AG09309 (cell line): ENCODE results near the gene ELK3.

Experiments used
- DNase-seq: peaks from one replicate; pipeline ENCODE4 v3.0.0-alpha.2; 2010; ENCODE audit warnings: low read depth
- H3K4me3 ChIP-seq: 2 replicates; pipeline ENCODE4 v1.5.1; 2011; ENCODE audit warnings: mild to moderate bottlenecking, low read depth, low read length, moderate library complexity; ENCODE audit not compliant: control insufficient read depth
- TF ChIP-seq, protein P1 (sequence below): IDR thresholded peaks from 2 replicates; pipeline ENCODE4 v1.5.1; 2011; ENCODE audit warnings: mild to moderate bottlenecking, low read depth, low read length, inconsistent platforms; ENCODE audit not compliant: insufficient read depth, control insufficient read depth; ENCODE audit errors: missing control alignments

Gene ELK3

DNA sequence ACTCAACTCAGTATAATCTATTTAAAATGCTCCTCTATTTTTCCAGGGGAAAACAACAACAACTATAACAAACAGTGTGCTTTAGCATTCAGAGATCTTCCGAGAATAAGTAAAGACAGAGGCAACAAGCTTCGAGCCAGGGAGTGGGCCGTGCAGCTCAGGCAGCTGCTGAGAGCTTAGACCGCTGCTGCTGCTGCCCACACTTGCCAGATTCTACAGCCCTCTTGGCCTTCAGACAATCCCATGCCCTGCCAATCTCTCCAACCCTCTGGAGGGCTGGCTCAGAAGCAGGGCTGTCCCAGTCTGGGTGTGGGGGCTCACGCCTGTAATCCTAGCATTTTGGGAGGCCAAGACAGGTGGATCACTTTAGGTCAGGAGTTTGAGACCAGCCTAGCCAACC lies 23.4 kb upstream of the ELK3 start:
- DNase-seq: no peak
- no peak overlapping the region for H3K4me3 ChIP-seq
- TF ChIP-seq, protein P1, sequence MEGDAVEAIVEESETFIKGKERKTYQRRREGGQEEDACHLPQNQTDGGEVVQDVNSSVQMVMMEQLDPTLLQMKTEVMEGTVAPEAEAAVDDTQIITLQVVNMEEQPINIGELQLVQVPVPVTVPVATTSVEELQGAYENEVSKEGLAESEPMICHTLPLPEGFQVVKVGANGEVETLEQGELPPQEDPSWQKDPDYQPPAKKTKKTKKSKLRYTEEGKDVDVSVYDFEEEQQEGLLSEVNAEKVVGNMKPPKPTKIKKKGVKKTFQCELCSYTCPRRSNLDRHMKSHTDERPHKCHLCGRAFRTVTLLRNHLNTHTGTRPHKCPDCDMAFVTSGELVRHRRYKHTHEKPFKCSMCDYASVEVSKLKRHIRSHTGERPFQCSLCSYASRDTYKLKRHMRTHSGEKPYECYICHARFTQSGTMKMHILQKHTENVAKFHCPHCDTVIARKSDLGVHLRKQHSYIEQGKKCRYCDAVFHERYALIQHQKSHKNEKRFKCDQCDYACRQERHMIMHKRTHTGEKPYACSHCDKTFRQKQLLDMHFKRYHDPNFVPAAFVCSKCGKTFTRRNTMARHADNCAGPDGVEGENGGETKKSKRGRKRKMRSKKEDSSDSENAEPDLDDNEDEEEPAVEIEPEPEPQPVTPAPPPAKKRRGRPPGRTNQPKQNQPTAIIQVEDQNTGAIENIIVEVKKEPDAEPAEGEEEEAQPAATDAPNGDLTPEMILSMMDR: no peak

GRCh38 chr12:96171905-96172304 lies 22.3 kb upstream of the ELK3 start:
- TF ChIP-seq, protein P1: no peak
- no peak for DNase-seq
- no peak overlapping the region for H3K4me3 ChIP-seq

GRCh38 chr12:96172981-96173380 lies 21.2 kb upstream of the ELK3 start:
- TF ChIP-seq, protein P1: no peak
- H3K4me3 ChIP-seq: no peak overlapping the region
- DNase-seq: no peak

DNA sequence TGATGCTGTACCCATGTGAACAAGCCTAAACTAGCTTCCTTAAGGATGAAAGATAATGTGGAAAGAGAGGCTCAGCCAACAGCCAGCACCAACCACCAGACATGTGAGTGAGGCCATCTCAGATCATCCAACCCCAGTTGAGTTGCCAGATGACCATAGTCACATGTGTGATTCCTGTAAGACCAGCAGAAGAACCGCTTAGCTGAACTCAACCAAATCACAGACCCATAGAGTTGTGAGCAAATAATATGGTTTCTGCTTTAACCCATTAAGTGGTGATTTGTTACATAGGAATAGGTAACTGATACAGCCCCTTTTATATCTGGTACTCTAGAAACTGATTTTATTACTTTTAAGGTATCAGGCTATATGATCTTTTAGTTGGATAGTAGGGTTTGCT lies 17.6 kb upstream of the ELK3 start:
- no peak overlapping the region for H3K4me3 ChIP-seq
- no peak for DNase-seq
- TF ChIP-seq, protein P1: no peak

DNA sequence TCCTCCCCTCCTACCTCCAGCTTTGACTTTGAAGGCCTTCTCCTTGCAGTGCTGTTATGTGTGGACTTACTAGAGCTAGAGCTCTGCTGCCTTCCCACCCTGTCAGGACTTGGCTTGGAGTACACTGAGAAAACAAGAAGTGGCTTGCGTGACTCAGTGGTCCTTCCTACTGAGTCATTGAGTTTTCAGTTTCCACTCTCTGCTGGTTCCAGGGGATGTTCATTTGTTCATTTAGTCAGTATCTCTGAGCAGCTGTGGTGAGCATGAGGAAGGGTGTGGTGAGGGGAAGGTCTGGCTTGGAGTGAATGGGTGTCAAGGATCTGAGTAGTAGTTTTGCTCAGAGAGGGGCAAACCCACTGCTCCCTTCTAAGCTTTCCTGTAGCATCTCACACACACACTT lies 17.2 kb upstream of the ELK3 start:
- TF ChIP-seq, protein P1: no peak
- DNase-seq: peak; percentile 14
- H3K4me3 ChIP-seq: no peak overlapping the region

- H3K4me3 ChIP-seq: no peak overlapping the region
- TF ChIP-seq, protein P1: no peak
- DNase-seq: no peak
These were observed 10.3 kb upstream of the ELK3 start for GRCh38 chr12:96183734-96184370.
